Liver (tissue), 9 donors: ENCODE measurements around the gene ADGRL4. TPM values are rescaled to one million over a fixed set of nuclear protein-coding genes. Genes with fewer than 3 reads are reported as not detected.
"Not testable (repeated sequence)": the region's sequence is repeated elsewhere in the genome, so short reads cannot be mapped to it uniquely, and the experiment has no call there.

Experiments
- DNase-seq: peaks from one replicate; pipeline ENCODE4 v3.0.0-alpha.2; 2017; ENCODE audit warnings: low spot score
- H3K27ac ChIP-seq, 2 donors: one replicate each; pipeline ENCODE4 v1.7.0; 2013; ENCODE audit warnings: inconsistent platforms in 2 of 2, low read length in 2 of 2, control low read depth in 1 of 2, low read depth in 1 of 2, mild to moderate bottlenecking in 1 of 2
- H3K27me3 ChIP-seq, 4 donors: one replicate each; pipeline versions ENCODE4 v1.6.1 to v1.7.0; 2013; ENCODE audit warnings: low read length in 3 of 4, inconsistent platforms in 1 of 4, mild to moderate bottlenecking in 1 of 4, moderate library complexity in 1 of 4; ENCODE audit not compliant: control insufficient read depth in 4 of 4, insufficient read depth in 4 of 4
- H3K36me3 ChIP-seq, 4 donors: one replicate each; pipeline versions ENCODE4 v1.6.1 to v1.7.0; 2013; ENCODE audit warnings: low read length in 3 of 4, mild to moderate bottlenecking in 3 of 4, low read depth in 1 of 4, moderate library complexity in 1 of 4; ENCODE audit not compliant: control insufficient read depth in 4 of 4, insufficient read depth in 3 of 4
- H3K4me1 ChIP-seq, 4 donors: one replicate each; pipeline versions ENCODE4 v1.6.1 to v1.7.0; 2013; ENCODE audit warnings: low read length in 3 of 4, mild to moderate bottlenecking in 3 of 4, moderate library complexity in 1 of 4; ENCODE audit not compliant: control insufficient read depth in 4 of 4, insufficient read depth in 4 of 4
- H3K4me3 ChIP-seq, 3 donors: one replicate each; pipeline versions ENCODE4 v1.6.1 to v1.7.0; 2013; ENCODE audit warnings: low read length in 3 of 3, control low read depth in 1 of 3, low read depth in 1 of 3, mild to moderate bottlenecking in 1 of 3
- H3K9ac ChIP-seq, 2 donors: one replicate each; pipeline ENCODE4 v1.7.0; 2013; ENCODE audit warnings: low read length in 2 of 2, mild to moderate bottlenecking in 2 of 2, moderate library complexity in 2 of 2, control low read depth in 1 of 2, low read depth in 1 of 2
- H3K9me3 ChIP-seq, 4 donors: one replicate each; pipeline versions ENCODE4 v1.6.1 to v1.7.0; 2013; ENCODE audit warnings: low read length in 3 of 4; ENCODE audit not compliant: control insufficient read depth in 4 of 4
- ATF3 ChIP-seq: IDR thresholded peaks from 2 replicates; pipeline ENCODE4 v1.6.1; 2016; ENCODE audit warnings: antibody characterized with exemption
- CTCF ChIP-seq: fragments of 150-350 bp; IDR thresholded peaks from 2 replicates; pipeline ENCODE4 v1.5.1; 2017; ENCODE audit warnings: improper control_type of control experiment, low read depth, low read length; ENCODE audit not compliant: missing input control
- EGR1 ChIP-seq, 2 donors: IDR thresholded peaks; 2 replicates each; pipeline ENCODE4 v1.6.1; 2016 to 2018; ENCODE audit warnings: antibody characterized with exemption in 2 of 2, low read depth in 2 of 2
- FOXA1 ChIP-seq: IDR thresholded peaks from 2 replicates; pipeline ENCODE4 v1.6.1; 2016; ENCODE audit warnings: antibody characterized with exemption
- FOXA2 ChIP-seq: IDR thresholded peaks from 2 replicates; pipeline ENCODE4 v1.6.1; 2016; ENCODE audit warnings: antibody characterized with exemption
- GABPA ChIP-seq, 2 donors: IDR thresholded peaks in 1 of 2; conservative IDR thresholded peaks in 1 of 2; 2 replicates each; pipeline ENCODE4 v1.6.1; 2016; ENCODE audit warnings: antibody characterized with exemption in 2 of 2, mild to moderate bottlenecking in 1 of 2, moderate library complexity in 1 of 2
- HNF4A ChIP-seq, 2 donors: conservative IDR thresholded peaks; 2 replicates each; pipeline ENCODE4 v1.6.1; 2016; ENCODE audit warnings: antibody characterized with exemption in 2 of 2, mild to moderate bottlenecking in 2 of 2
- HNF4G ChIP-seq: IDR thresholded peaks from 2 replicates; pipeline ENCODE4 v1.6.1; 2016; ENCODE audit warnings: antibody characterized with exemption
- JUND ChIP-seq, 2 donors: IDR thresholded peaks; 2 replicates each; pipeline ENCODE4 v1.6.1; 2016; ENCODE audit warnings: antibody characterized with exemption in 2 of 2
- MAX ChIP-seq: IDR thresholded peaks from 2 replicates; pipeline ENCODE4 v1.6.1; 2016; ENCODE audit warnings: antibody characterized with exemption
- NR2F2 ChIP-seq: IDR thresholded peaks from 2 replicates; pipeline ENCODE4 v1.6.1; 2016; ENCODE audit warnings: antibody characterized with exemption
- RAD21 ChIP-seq, 2 donors: IDR thresholded peaks; 2 replicates each; pipeline ENCODE4 v1.6.1; 2016; ENCODE audit warnings: antibody characterized with exemption in 2 of 2, mild to moderate bottlenecking in 2 of 2
- REST ChIP-seq: IDR thresholded peaks from 2 replicates; pipeline ENCODE4 v1.6.1; 2016; ENCODE audit warnings: antibody characterized with exemption, mild to moderate bottlenecking
- SP1 ChIP-seq: IDR thresholded peaks from 2 replicates; pipeline ENCODE4 v1.6.1; 2018; ENCODE audit warnings: antibody characterized with exemption, mild to moderate bottlenecking
- TAF1 ChIP-seq: conservative IDR thresholded peaks from 2 replicates; pipeline ENCODE4 v1.6.1; 2016; ENCODE audit warnings: antibody characterized with exemption, mild to moderate bottlenecking
- YY1 ChIP-seq: IDR thresholded peaks from 2 replicates; pipeline ENCODE4 v1.6.1; 2016; ENCODE audit warnings: antibody characterized with exemption, mild to moderate bottlenecking
- ZBTB33 ChIP-seq: IDR thresholded peaks from 2 replicates; pipeline ENCODE4 v1.6.1; 2016; ENCODE audit warnings: antibody characterized with exemption
- WGBS: extraction: QIAGEN DNeasy Blood & Tissue Kit; methylation state at CpG from one replicate; pipeline ENCODE4 v1.1.7; 2013; 5-methylcytosine and 5-hydroxymethylcytosine counted together
- polyA plus RNA-seq, 2 donors: library from polyadenylated mRNA; stranded (reverse) in 1 of 2; unstranded in 1 of 2; fragments of 200-250 nt in 1 of 2; fragments of >200 nt in 1 of 2; fragmentation: Nextera tagmentation in 1 of 2; extraction: Ambion mirVana in 1 of 2; gene quantifications; one replicate each; pipeline versions ENCODE4 v1.2.1 to v1.2.3, GENCODE V29; 2013 to 2015
- total RNA-seq, 2 donors: library from RNA; depleted of rRNA; stranded (reverse); fragments of >200 nt; gene quantifications; one replicate each; pipeline ENCODE4 v1.2.3, GENCODE V29; 2014
- donor health status: healthy.
- donor health status: healthy.
- donor health status: healthy.
- donor health status: healthy.
- donor health status: healthy.

The ADGRL4 gene
- total and polyA plus RNA-seq, 4 donors, result 2.1 to 9.2 (median 5.6) TPM

GRCh38 chr1:78884685-78885452 lies 121.7 kb downstream of the ADGRL4 start:
- no peak for DNase-seq
- no peak overlapping the region for H3K4me3 ChIP-seq
- H3K36me3 ChIP-seq, result no peaks in the 10 kb centered on the region
- H3K9ac ChIP-seq, result no peak overlapping the region
- no peaks in the 10 kb centered on the region for H3K27me3 ChIP-seq
- H3K27ac ChIP-seq, result no peak overlapping the region
- TF ChIP-seq HNF4A (conservative IDR thresholded peaks at IDR 0.05) (no peak), EGR1 (IDR thresholded peaks at IDR 0.05; ENCODE audit: low read depth in 2 of 2) (no peak), HNF4G (no peak), REST (no peak), RAD21 (IDR thresholded peaks at IDR 0.05) (no peak), JUND (IDR thresholded peaks at IDR 0.05) (no peak)
- no peaks in the 10 kb centered on the region for H3K9me3 ChIP-seq
- 34% methylated on average over 6 of the region's 6 CpGs for WGBS
- H3K4me1 ChIP-seq, result no peaks in the 10 kb centered on the region

- H3K27me3 ChIP-seq, result no peaks in the 10 kb centered on the region
- H3K36me3 ChIP-seq, result no peaks in the 10 kb centered on the region
- no peak for TF ChIP-seq EGR1 (IDR thresholded peaks at IDR 0.05; ENCODE audit: low read depth in 2 of 2)
- TF ChIP-seq JUND (IDR thresholded peaks at IDR 0.05), result no peak
- no peak for TF ChIP-seq MAX
- TF ChIP-seq CTCF, result no peak
- no peak for TF ChIP-seq HNF4A (conservative IDR thresholded peaks at IDR 0.05)
- TF ChIP-seq NR2F2, result no peak
- no peak for TF ChIP-seq YY1
- TF ChIP-seq ATF3, result no peak
- no peak for TF ChIP-seq SP1
- no peak for TF ChIP-seq TAF1
- no peak for TF ChIP-seq FOXA2
- no peak for TF ChIP-seq GABPA (IDR thresholded peaks at IDR 0.05 in 1 of 2, conservative IDR thresholded peaks at IDR 0.05 in 1 of 2)
- TF ChIP-seq FOXA1, result no peak
- TF ChIP-seq HNF4G, result no peak
- no peak for TF ChIP-seq ZBTB33
- no peak overlapping the region for H3K9ac ChIP-seq
- no peak overlapping the region for H3K27ac ChIP-seq
- H3K9me3 ChIP-seq, result no peaks in the 10 kb centered on the region
- no peak for DNase-seq
- no peak overlapping the region for H3K4me3 ChIP-seq
- WGBS, result 77% methylated on average over 5 of the region's 5 CpGs
- H3K4me1 ChIP-seq, result no peaks in the 10 kb centered on the region
Measured at GRCh38 chr1:78880223-78880622, 126.3 kb downstream of the ADGRL4 start.

GRCh38 chr1:78875986-78876385 lies 130.5 kb downstream of the ADGRL4 start:
- not testable (repeated sequence) for H3K36me3 ChIP-seq, H3K27me3 ChIP-seq, H3K27ac ChIP-seq, H3K4me3 ChIP-seq, DNase-seq, H3K4me1 ChIP-seq, H3K9me3 ChIP-seq, H3K9ac ChIP-seq
- WGBS, result 79% methylated on average over 4 of the region's 4 CpGs

GRCh38 chr1:78872801-78873200 lies 133.7 kb downstream of the ADGRL4 start:
- not testable (repeated sequence) for H3K4me1 ChIP-seq, H3K4me3 ChIP-seq, DNase-seq, H3K9ac ChIP-seq, H3K27ac ChIP-seq, H3K27me3 ChIP-seq, H3K9me3 ChIP-seq, H3K36me3 ChIP-seq
- 77% methylated on average over 4 of the region's 4 CpGs for WGBS
